Ascending aorta (tissue), 2 donors: ENCODE measurements around the gene NID2. TPM values are rescaled to one million over a fixed set of nuclear protein-coding genes. Genes with fewer than 3 reads are reported as not detected.

ENCODE experiments used
- DNase-seq, 2 donors: peaks; one replicate each; pipeline ENCODE4 v3.0.0-alpha.2; 2019; ENCODE audit warnings: low spot score in 2 of 2
- H3K27ac ChIP-seq, 2 donors: fragments of 200-600 bp; sonication (generic); one replicate each; pipeline ENCODE4 v1.5.1; 2016 to 2017; ENCODE audit warnings: mild to moderate bottlenecking in 1 of 2
- H3K27me3 ChIP-seq: fragments of 200-600 bp; sonication (generic); one replicate; pipeline ENCODE4 v1.5.1; 2017
- H3K36me3 ChIP-seq, 2 donors: fragments of 200-600 bp; sonication (generic); one replicate each; pipeline ENCODE4 v1.5.1; 2016
- H3K4me1 ChIP-seq, 2 donors: fragments of 200-600 bp; sonication (generic); one replicate each; pipeline ENCODE4 v1.5.1; 2016 to 2017; ENCODE audit warnings: mild to moderate bottlenecking in 1 of 2
- H3K4me3 ChIP-seq, 2 donors: fragments of 200-600 bp; sonication (generic); one replicate each; pipeline ENCODE4 v1.5.1; 2016 to 2017; ENCODE audit warnings: mild to moderate bottlenecking in 1 of 2
- H3K9me3 ChIP-seq, 2 donors: fragments of 200-600 bp; sonication (generic); one replicate each; pipeline ENCODE4 v1.5.1; 2016
- intact Hi-C: fragments of 100-400 bp; cut with DNase I; formaldehyde crosslinking; loops from one replicate; pipeline ENCODE4 v1.15.1; 2023
- total RNA-seq: library from RNA; depleted of rRNA; stranded (reverse); fragments of >200 nt; gene quantifications from one replicate; pipeline ENCODE4 v1.1.0, GENCODE V29; 2016
- TF ChIP-seq, protein P1 (sequence below), 3 experiments: fragments of 200-600 bp in 2 of 3; fragments of 450-650 bp in 1 of 3; sonication (generic) in 2 of 3; IDR thresholded peaks; one replicate each; pipeline ENCODE4 v1.5.1; 2016 to 2019; ENCODE audit warnings: antibody characterized with exemption in 3 of 3, mild to moderate bottlenecking in 1 of 3, moderate library complexity in 1 of 3

NID2 gene
- total RNA-seq, 1 donor from 2014 or later = 12.2 TPM

GRCh38 chr14:52075371-52075770 lies 6.5 kb upstream of the NID2 start:
- Histone ChIP-seq H3K27me3 (no peaks in the 10 kb centered on the region), H3K36me3 (no peaks in the 10 kb centered on the region), H3K4me3 (no peak overlapping the region), H3K9me3 (no peaks in the 10 kb centered on the region), H3K27ac (peak overlapping the region; percentile 52 to 61), H3K4me1 (peaks cover 0 to 9% of the 10 kb centered on the region in 2 donors)
- DNase-seq = no peak
- TF ChIP-seq, protein P1, sequence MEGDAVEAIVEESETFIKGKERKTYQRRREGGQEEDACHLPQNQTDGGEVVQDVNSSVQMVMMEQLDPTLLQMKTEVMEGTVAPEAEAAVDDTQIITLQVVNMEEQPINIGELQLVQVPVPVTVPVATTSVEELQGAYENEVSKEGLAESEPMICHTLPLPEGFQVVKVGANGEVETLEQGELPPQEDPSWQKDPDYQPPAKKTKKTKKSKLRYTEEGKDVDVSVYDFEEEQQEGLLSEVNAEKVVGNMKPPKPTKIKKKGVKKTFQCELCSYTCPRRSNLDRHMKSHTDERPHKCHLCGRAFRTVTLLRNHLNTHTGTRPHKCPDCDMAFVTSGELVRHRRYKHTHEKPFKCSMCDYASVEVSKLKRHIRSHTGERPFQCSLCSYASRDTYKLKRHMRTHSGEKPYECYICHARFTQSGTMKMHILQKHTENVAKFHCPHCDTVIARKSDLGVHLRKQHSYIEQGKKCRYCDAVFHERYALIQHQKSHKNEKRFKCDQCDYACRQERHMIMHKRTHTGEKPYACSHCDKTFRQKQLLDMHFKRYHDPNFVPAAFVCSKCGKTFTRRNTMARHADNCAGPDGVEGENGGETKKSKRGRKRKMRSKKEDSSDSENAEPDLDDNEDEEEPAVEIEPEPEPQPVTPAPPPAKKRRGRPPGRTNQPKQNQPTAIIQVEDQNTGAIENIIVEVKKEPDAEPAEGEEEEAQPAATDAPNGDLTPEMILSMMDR (IDR thresholded peaks at IDR 0.05) = no peak
- intact Hi-C loops = loop anchor here (10.0 kb wide), 1 partner anchor 479 kb away; the partner anchor contains the start of genes GPR137C and TXNDC16

GRCh38 chr14:52073251-52073650 lies 4.4 kb upstream of the NID2 start:
- TF ChIP-seq, protein P1 (IDR thresholded peaks at IDR 0.05) = no peak
- H3K4me3 ChIP-seq = no peak overlapping the region
- no peak for DNase-seq
- no peak overlapping the region for H3K27ac ChIP-seq
- no peaks in the 10 kb centered on the region for H3K9me3 ChIP-seq
- intact Hi-C loops = loop anchor here (10.0 kb wide), 1 partner anchor 482 kb away; the partner anchor contains the start of genes GPR137C and TXNDC16
- H3K4me1 ChIP-seq = peaks cover 3 to 5% of the 10 kb centered on the region in 2 donors
- no peaks in the 10 kb centered on the region for H3K36me3 ChIP-seq
- no peaks in the 10 kb centered on the region for H3K27me3 ChIP-seq

DNA sequence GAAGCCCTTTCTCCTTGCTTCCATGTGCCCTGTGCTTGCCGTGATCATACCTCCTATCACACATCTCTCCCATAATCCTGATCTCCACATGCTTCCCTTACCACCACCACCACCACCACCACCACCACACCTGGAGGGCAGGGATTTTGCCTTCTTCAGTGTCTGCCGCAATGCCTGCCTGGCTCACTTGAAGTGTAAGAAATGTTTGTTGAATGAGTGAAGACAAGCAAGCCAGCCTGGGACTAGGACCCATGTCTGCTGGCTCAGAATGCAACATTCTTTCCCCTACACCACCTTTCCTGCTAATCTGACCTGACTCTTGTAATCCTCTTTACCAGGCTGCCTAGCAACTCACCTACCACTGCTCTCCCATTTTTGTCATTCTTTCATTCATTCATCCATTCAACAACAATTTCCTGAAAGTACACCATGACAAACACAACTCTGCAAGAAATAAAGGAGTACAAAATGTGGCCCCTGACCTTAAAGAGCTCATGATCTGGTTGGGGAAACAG lies 3.5 kb upstream of the NID2 start:
- no peaks in the 10 kb centered on the region for H3K36me3 ChIP-seq
- no peak overlapping the region for H3K27ac ChIP-seq
- H3K4me3 ChIP-seq = no peak overlapping the region
- no peaks in the 10 kb centered on the region for H3K27me3 ChIP-seq
- no peak for DNase-seq
- intact Hi-C loops = loop anchor here (10.0 kb wide), 1 partner anchor 482 kb away; the partner anchor contains the start of genes GPR137C and TXNDC16
- TF ChIP-seq, protein P1 (IDR thresholded peaks at IDR 0.05) = no peak
- H3K9me3 ChIP-seq = no peaks in the 10 kb centered on the region
- peaks cover 3 to 6% of the 10 kb centered on the region in 2 donors for H3K4me1 ChIP-seq

DNA sequence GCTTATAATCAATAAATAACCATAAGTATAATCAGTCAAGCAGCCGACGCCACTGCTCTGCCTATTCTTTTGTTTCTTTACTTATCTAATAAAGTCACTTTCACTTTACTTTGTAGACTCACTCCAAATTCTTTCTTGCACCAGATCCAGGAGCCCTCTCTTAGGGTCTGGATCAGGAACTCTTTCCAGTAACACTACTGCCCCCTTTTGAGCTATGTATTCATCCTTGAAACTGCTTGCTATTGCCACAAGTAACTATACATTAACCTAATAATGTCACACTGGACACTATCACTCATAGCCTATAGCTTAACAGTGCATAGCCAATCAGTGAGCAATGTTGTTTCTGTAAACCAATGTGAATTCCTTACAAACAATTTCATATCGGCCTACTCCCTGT lies 2.8 kb upstream of the NID2 start:
- intact Hi-C loops = loop anchor here (10.0 kb wide), 1 partner anchor 483 kb away; the partner anchor contains the start of genes GPR137C and TXNDC16
- Histone ChIP-seq H3K27me3 (no peaks in the 10 kb centered on the region), H3K9me3 (no peaks in the 10 kb centered on the region), H3K36me3 (no peaks in the 10 kb centered on the region), H3K4me1 (peaks cover 3 to 4% of the 10 kb centered on the region in 2 donors), H3K4me3 (no peak overlapping the region), H3K27ac (no peak overlapping the region)
- TF ChIP-seq, protein P1 (IDR thresholded peaks at IDR 0.05) = peak in 1 of 3 experiments; percentile 23
- no peak for DNase-seq

GRCh38 chr14:52070051-52070431 lies 1.2 kb upstream of the NID2 start:
- Histone ChIP-seq H3K27me3 (no peaks in the 10 kb centered on the region), H3K27ac (peak overlapping the region; percentile 77 to 88), H3K4me3 (peak overlapping the region; percentile 60 to 83), H3K4me1 (peaks cover 2 to 3% of the 10 kb centered on the region in 2 donors), H3K9me3 (no peaks in the 10 kb centered on the region), H3K36me3 (no peaks in the 10 kb centered on the region)
- intact Hi-C loops = loop anchor here (10.0 kb wide), 1 partner anchor 485 kb away; the partner anchor contains the start of genes GPR137C and TXNDC16
- TF ChIP-seq, protein P1 (IDR thresholded peaks at IDR 0.05) = no peak
- no peak for DNase-seq
